ENCODE results near the gene SLC26A9. TPM values are rescaled to one million over a fixed set of nuclear protein-coding genes. Genes with fewer than 3 reads are reported as not detected.

SLC26A9 gene
- total and polyA plus RNA-seq, 2 donors from 2014 or later, result 0.69 to 5.9 TPM

DNA sequence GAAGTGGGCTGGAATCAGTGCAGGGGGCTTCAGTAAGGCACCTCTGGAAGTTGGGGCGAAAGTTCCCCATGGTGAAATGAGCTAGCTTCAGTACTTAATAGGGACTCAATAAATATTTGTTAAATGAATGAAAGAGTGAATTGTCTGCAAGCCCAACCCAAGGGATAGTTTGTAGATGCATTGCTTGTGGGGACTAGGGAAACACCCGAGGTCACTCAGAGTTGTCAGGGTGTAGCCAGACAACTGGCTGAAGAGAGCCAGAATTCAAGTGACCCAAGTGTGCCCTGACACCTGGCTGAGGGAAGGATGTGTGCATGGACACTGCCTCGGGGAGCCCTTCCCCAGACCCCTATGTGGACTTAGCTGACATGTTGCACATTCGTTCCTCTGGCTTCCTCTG, 1.3 kb upstream of the SLC26A9 start:
- Histone ChIP-seq H3K9me3 (ENCODE audit: control insufficient read depth in 2 of 3, insufficient read depth in 1 of 3, low read length in 3 of 3) (no peaks in the 10 kb centered on the region), H3K4me3 (ENCODE audit: low read length in 3 of 3) (no peak overlapping the region), H3K9ac (ENCODE audit: low read length in 3 of 3) (no peak overlapping the region), H3K4me1 (ENCODE audit: control insufficient read depth in 2 of 3, insufficient read depth in 2 of 3, low read depth in 1 of 3, low read length in 3 of 3) (no peaks in the 10 kb centered on the region), H3K27ac (ENCODE audit: low read depth in 2 of 2, low read length in 2 of 2) (no peak overlapping the region), H3K27me3 (ENCODE audit: control insufficient read depth, insufficient read depth, low read length) (no peaks in the 10 kb centered on the region), H3K36me3 (ENCODE audit: control insufficient read depth in 2 of 3, insufficient read depth in 3 of 3, low read length in 3 of 3) (no peaks in the 10 kb centered on the region)
- intact Hi-C loops (cut with DNase I), result no loop called here
- no peak for TF ChIP-seq CTCF (IDR thresholded peaks at IDR 0.05; ENCODE audit: borderline replicate concordance, extremely low read depth, insufficient read depth)
- no peak for DNase-seq
- no peak for FAIRE-seq

GRCh38 chr1:205942631-205943159, 561 bp downstream of the SLC26A9 start:
- TF ChIP-seq CTCF (IDR thresholded peaks at IDR 0.05; ENCODE audit: borderline replicate concordance, extremely low read depth, insufficient read depth), result no peak
- Histone ChIP-seq H3K27me3 (ENCODE audit: control insufficient read depth, insufficient read depth, low read length) (no peaks in the 10 kb centered on the region), H3K9me3 (ENCODE audit: control insufficient read depth in 2 of 3, insufficient read depth in 1 of 3, low read length in 3 of 3) (no peaks in the 10 kb centered on the region), H3K9ac (ENCODE audit: low read length in 3 of 3) (no peak overlapping the region), H3K4me3 (ENCODE audit: low read length in 3 of 3) (no peak overlapping the region), H3K36me3 (ENCODE audit: control insufficient read depth in 2 of 3, insufficient read depth in 3 of 3, low read length in 3 of 3) (no peaks in the 10 kb centered on the region), H3K27ac (ENCODE audit: low read depth in 2 of 2, low read length in 2 of 2) (no peak overlapping the region), H3K4me1 (ENCODE audit: control insufficient read depth in 2 of 3, insufficient read depth in 2 of 3, low read depth in 1 of 3, low read length in 3 of 3) (no peaks in the 10 kb centered on the region)
- FAIRE-seq (no peak), DNase-seq (no peak)
- intact Hi-C loops (cut with DNase I), result no loop called here

DNA sequence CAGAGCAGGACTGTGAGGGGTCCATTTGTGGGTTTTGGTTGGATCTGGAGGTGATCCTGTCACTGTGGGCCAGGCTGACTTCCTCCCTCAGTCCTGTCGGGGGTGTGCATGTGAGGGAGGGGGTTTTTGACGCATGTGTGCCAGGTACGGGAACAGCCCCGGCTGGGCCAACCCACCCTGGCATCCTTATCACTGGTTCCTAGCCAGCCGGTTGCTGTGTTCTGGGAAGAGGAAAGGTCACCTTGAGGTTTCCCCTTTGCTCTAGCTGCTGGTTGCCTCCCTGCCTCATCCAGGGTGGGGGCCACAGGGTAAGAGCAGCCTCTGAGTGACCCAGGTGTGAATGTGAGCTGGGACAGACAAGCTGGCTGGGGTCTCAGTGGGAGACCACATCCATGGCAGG, 2.5 kb downstream of the SLC26A9 start:
- no peaks in the 10 kb centered on the region for H3K4me1 ChIP-seq (ENCODE audit: control insufficient read depth in 2 of 3, insufficient read depth in 2 of 3, low read depth in 1 of 3, low read length in 3 of 3)
- intact Hi-C loops (cut with DNase I), result no loop called here
- no peaks in the 10 kb centered on the region for H3K27me3 ChIP-seq (ENCODE audit: control insufficient read depth, insufficient read depth, low read length)
- H3K27ac ChIP-seq (ENCODE audit: low read depth in 2 of 2, low read length in 2 of 2), result no peak overlapping the region
- H3K36me3 ChIP-seq (ENCODE audit: control insufficient read depth in 2 of 3, insufficient read depth in 3 of 3, low read length in 3 of 3), result no peaks in the 10 kb centered on the region
- no peak for TF ChIP-seq CTCF (IDR thresholded peaks at IDR 0.05; ENCODE audit: borderline replicate concordance, extremely low read depth, insufficient read depth)
- no peaks in the 10 kb centered on the region for H3K9me3 ChIP-seq (ENCODE audit: control insufficient read depth in 2 of 3, insufficient read depth in 1 of 3, low read length in 3 of 3)
- no peak overlapping the region for H3K4me3 ChIP-seq (ENCODE audit: low read length in 3 of 3)
- H3K9ac ChIP-seq (ENCODE audit: low read length in 3 of 3), result no peak overlapping the region
- no peak for DNase-seq
- FAIRE-seq, result no peak

Data from kidney (tissue), 14 donors.